Measurements from ENCODE around the gene MYLK.

MYLK gene

GRCh38 chr3:123668906-123669305 is 215.2 kb downstream of the MYLK start:
- DNase-seq (ENCODE audit: low spot score) = no peak

- DNase-seq (ENCODE audit: low spot score) = no peak
Measured at GRCh38 chr3:123667784-123668183, 216.3 kb downstream of the MYLK start.

- DNase-seq (ENCODE audit: low spot score) = no peak
Measured at GRCh38 chr3:123664753-123665152, 219.4 kb downstream of the MYLK start.

GRCh38 chr3:123663977-123664376 is 220.2 kb downstream of the MYLK start:
- DNase-seq (ENCODE audit: low spot score) = no peak

- no peak for DNase-seq (ENCODE audit: low spot score)
Measured at GRCh38 chr3:123661973-123662372, 222.2 kb downstream of the MYLK start.

GRCh38 chr3:123660900-123661299 is 223.2 kb downstream of the MYLK start:
- DNase-seq (ENCODE audit: low spot score) = no peak

GRCh38 chr3:123660141-123660675 is 223.9 kb downstream of the MYLK start:
- no peak for DNase-seq (ENCODE audit: low spot score)

GRCh38 chr3:123658852-123659206 is 225.3 kb downstream of the MYLK start:
- DNase-seq (ENCODE audit: low spot score) = no peak

- no peak for DNase-seq (ENCODE audit: low spot score)
Measured at GRCh38 chr3:123658118-123658851, 225.8 kb downstream of the MYLK start.

GRCh38 chr3:123657568-123657967 is 226.6 kb downstream of the MYLK start:
- no peak for DNase-seq (ENCODE audit: low spot score)

- DNase-seq (ENCODE audit: low spot score) = no peak
Measured at GRCh38 chr3:123657111-123657510, 227.0 kb downstream of the MYLK start.

GRCh38 chr3:123656691-123657090 is 227.4 kb downstream of the MYLK start:
- DNase-seq (ENCODE audit: low spot score) = peak; percentile 15

GRCh38 chr3:123656274-123656673 is 227.9 kb downstream of the MYLK start:
- no peak for DNase-seq (ENCODE audit: low spot score)

GRCh38 chr3:123655400-123655799 is 228.7 kb downstream of the MYLK start:
- DNase-seq (ENCODE audit: low spot score) = no peak

- DNase-seq (ENCODE audit: low spot score) = no peak
Measured at GRCh38 chr3:123653221-123653682, 230.9 kb downstream of the MYLK start.

GRCh38 chr3:123652342-123652984 is 231.7 kb downstream of the MYLK start:
- DNase-seq (ENCODE audit: low spot score) = peak; percentile 42

- DNase-seq (ENCODE audit: low spot score) = no peak
Measured at GRCh38 chr3:123651449-123652341, 232.4 kb downstream of the MYLK start.

- no peak for DNase-seq (ENCODE audit: low spot score)
Measured at GRCh38 chr3:123650101-123650500, 234.0 kb downstream of the MYLK start.

- no peak for DNase-seq (ENCODE audit: low spot score)
Measured at GRCh38 chr3:123648696-123649405, 235.3 kb downstream of the MYLK start.

GRCh38 chr3:123644358-123644757 is 239.8 kb downstream of the MYLK start:
- no peak for DNase-seq (ENCODE audit: low spot score)

- no peak for DNase-seq (ENCODE audit: low spot score)
Measured at GRCh38 chr3:123642957-123643330, 241.2 kb downstream of the MYLK start.

Measured in germinal center (tissue), 1 donor.